ENCODE measurements around the gene IRF4.

The IRF4 gene

DNA sequence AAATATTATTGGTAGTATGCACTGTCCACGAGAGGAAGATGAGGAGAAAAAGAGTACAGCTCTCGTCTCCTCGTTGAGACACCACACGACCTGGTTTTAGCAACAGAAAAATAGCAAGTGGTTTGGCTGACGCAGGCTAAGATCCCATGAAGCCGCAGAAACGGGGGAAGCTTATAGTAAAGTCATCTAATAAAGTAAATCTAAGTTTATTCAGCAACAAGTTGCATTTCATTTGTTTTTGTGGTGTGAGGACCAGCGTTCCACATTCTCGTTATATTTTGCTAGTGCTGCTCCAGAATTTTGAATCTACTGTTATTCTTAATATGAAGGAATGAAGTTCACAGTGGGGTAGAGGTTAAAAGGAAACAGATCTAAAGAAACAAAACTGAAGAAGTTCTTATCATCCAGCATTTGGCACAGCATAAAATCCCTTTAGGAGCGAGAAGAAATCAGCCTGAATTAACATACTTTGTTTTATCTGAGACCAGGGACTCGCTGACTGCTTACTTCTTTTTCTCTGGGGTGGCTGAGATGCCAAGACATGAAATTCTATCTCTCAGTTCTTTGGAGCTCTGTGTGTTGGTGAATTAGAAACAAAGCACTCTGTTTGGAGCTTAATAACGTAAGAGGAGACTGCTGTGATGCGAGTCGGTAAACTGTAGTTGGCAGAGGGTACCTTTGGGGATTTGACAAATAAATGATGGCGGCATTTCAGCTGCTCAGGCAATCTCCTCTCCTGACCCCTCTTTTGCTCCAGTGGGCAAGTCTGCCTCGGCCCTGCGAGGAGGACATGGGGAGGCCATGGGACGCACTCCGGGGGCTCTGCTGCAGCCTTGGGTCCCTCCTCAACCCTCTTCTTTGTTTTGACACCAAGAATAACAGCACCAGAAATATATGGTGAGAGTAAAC, 24.9 kb upstream of the IRF4 start:
- CTCF ChIA-PET: no interaction called here
- POLR2A ChIA-PET: no interaction called here
- no peak for TF ChIP-seq SUZ12 (IDR thresholded peaks at IDR 0.05)
- TF ChIP-seq ZNF384 (IDR thresholded peaks at IDR 0.05): no peak
- no peak for TF ChIP-seq BHLHE40 (IDR thresholded peaks at IDR 0.05; ENCODE audit: borderline replicate concordance)
- TF ChIP-seq FOXM1 (IDR thresholded peaks at IDR 0.05; ENCODE audit: borderline replicate concordance): no peak
- TF ChIP-seq CTBP1 (IDR thresholded peaks at IDR 0.05; ENCODE audit: borderline replicate concordance): no peak
- TF ChIP-seq NFRKB (IDR thresholded peaks at IDR 0.05): no peak
- TF ChIP-seq FOXA1 (IDR thresholded peaks at IDR 0.05): no peak
- TF ChIP-seq LEF1 (IDR thresholded peaks at IDR 0.05; ENCODE audit: borderline replicate concordance): no peak
- no peak for TF ChIP-seq PKNOX1 (IDR thresholded peaks at IDR 0.05)
- no peak for TF ChIP-seq ELF4 (IDR thresholded peaks at IDR 0.05)
- no peak for TF ChIP-seq SP1 (IDR thresholded peaks at IDR 0.05)
- no peak for TF ChIP-seq HDGF (IDR thresholded peaks at IDR 0.05; ENCODE audit: borderline replicate concordance)
- TF ChIP-seq L3MBTL2 (conservative IDR thresholded peaks at IDR 0.05): no peak
- TF ChIP-seq TARDBP (IDR thresholded peaks at IDR 0.05): no peak
- no peak for TF ChIP-seq ARNT (IDR thresholded peaks at IDR 0.05)
- TF ChIP-seq FOXK2 (IDR thresholded peaks at IDR 0.05): no peak

GRCh38 chr6:367298-367794, 24.2 kb upstream of the IRF4 start:
- no peak for TF ChIP-seq FOXA1 (IDR thresholded peaks at IDR 0.05)
- TF ChIP-seq FOXM1 (IDR thresholded peaks at IDR 0.05; ENCODE audit: borderline replicate concordance): no peak
- TF ChIP-seq SP1 (IDR thresholded peaks at IDR 0.05): no peak
- no peak for TF ChIP-seq SUZ12 (IDR thresholded peaks at IDR 0.05)
- no peak for TF ChIP-seq ARNT (IDR thresholded peaks at IDR 0.05)
- no peak for TF ChIP-seq ZNF384 (IDR thresholded peaks at IDR 0.05)
- no peak for TF ChIP-seq NFRKB (IDR thresholded peaks at IDR 0.05)
- TF ChIP-seq FOXK2 (IDR thresholded peaks at IDR 0.05): no peak
- no peak for TF ChIP-seq TARDBP (IDR thresholded peaks at IDR 0.05)
- no peak for TF ChIP-seq CTBP1 (IDR thresholded peaks at IDR 0.05; ENCODE audit: borderline replicate concordance)
- TF ChIP-seq PKNOX1 (IDR thresholded peaks at IDR 0.05): no peak
- no peak for TF ChIP-seq BHLHE40 (IDR thresholded peaks at IDR 0.05; ENCODE audit: borderline replicate concordance)
- TF ChIP-seq L3MBTL2 (conservative IDR thresholded peaks at IDR 0.05): no peak
- TF ChIP-seq ELF4 (IDR thresholded peaks at IDR 0.05): no peak
- POLR2A ChIA-PET: no interaction called here
- CTCF ChIA-PET: no interaction called here
- no peak for DNase-seq (ENCODE audit: extremely low spot score)

More for the DNA sequence above, 24.9 kb upstream of the IRF4 start:
- no peak for DNase-seq (ENCODE audit: extremely low spot score)

- ChIA-PET POLR2A (no interaction called here), CTCF (no interaction called here)
- DNase-seq (ENCODE audit: extremely low spot score): no peak
- TF ChIP-seq FOXK2 (IDR thresholded peaks at IDR 0.05) (no peak), NFRKB (IDR thresholded peaks at IDR 0.05) (no peak), FOXM1 (IDR thresholded peaks at IDR 0.05; ENCODE audit: borderline replicate concordance) (no peak), FOXA1 (IDR thresholded peaks at IDR 0.05) (no peak), LEF1 (IDR thresholded peaks at IDR 0.05; ENCODE audit: borderline replicate concordance) (no peak), SP1 (IDR thresholded peaks at IDR 0.05) (no peak), CTBP1 (IDR thresholded peaks at IDR 0.05; ENCODE audit: borderline replicate concordance) (no peak), ZNF384 (IDR thresholded peaks at IDR 0.05) (no peak), PKNOX1 (IDR thresholded peaks at IDR 0.05) (no peak), ELF4 (IDR thresholded peaks at IDR 0.05) (no peak), BHLHE40 (IDR thresholded peaks at IDR 0.05; ENCODE audit: borderline replicate concordance) (no peak), SUZ12 (IDR thresholded peaks at IDR 0.05) (no peak), L3MBTL2 (conservative IDR thresholded peaks at IDR 0.05) (no peak)
These were observed 23.5 kb upstream of the IRF4 start for GRCh38 chr6:367891-368630.

GRCh38 chr6:369559-370431, 21.8 kb upstream of the IRF4 start:
- ChIA-PET CTCF (no interaction called here), POLR2A (no interaction called here)
- TF ChIP-seq SP1 (IDR thresholded peaks at IDR 0.05) (no peak), FOXK2 (IDR thresholded peaks at IDR 0.05) (no peak), TARDBP (IDR thresholded peaks at IDR 0.05) (no peak), L3MBTL2 (conservative IDR thresholded peaks at IDR 0.05) (no peak), ARNT (IDR thresholded peaks at IDR 0.05) (no peak), ELF4 (IDR thresholded peaks at IDR 0.05) (no peak), FOXM1 (IDR thresholded peaks at IDR 0.05; ENCODE audit: borderline replicate concordance) (no peak), LEF1 (IDR thresholded peaks at IDR 0.05; ENCODE audit: borderline replicate concordance) (no peak), CTBP1 (IDR thresholded peaks at IDR 0.05; ENCODE audit: borderline replicate concordance) (no peak), NFRKB (IDR thresholded peaks at IDR 0.05) (no peak), FOXA1 (IDR thresholded peaks at IDR 0.05) (no peak), PKNOX1 (IDR thresholded peaks at IDR 0.05) (no peak), SUZ12 (IDR thresholded peaks at IDR 0.05) (no peak), HDGF (IDR thresholded peaks at IDR 0.05; ENCODE audit: borderline replicate concordance) (no peak), BHLHE40 (IDR thresholded peaks at IDR 0.05; ENCODE audit: borderline replicate concordance) (no peak), ZNF384 (IDR thresholded peaks at IDR 0.05) (no peak)
- DNase-seq (ENCODE audit: extremely low spot score): no peak

All from HEK293T (cell line).